ENCODE measurements around the gene SP6.

GRCh38 chr17:47804461-47804860, 46.5 kb downstream of the SP6 start:
- TF ChIP-seq TAF1 (conservative IDR thresholded peaks at IDR 0.05), result no peak
- no peak for TF ChIP-seq CTCF (IDR thresholded peaks at IDR 0.05; ENCODE audit: low read depth, low read length, missing input control)

Measured in liver (tissue), 3 donors.